Stimulated activated CD8-positive, alpha-beta memory T cell treated with anti-CD3 and anti-CD28 coated beads, Interleukin-15, amount 100 ng/mL, for 4 hours (primary cell): ENCODE results near the gene EVPLL.
"Not testable (repeated sequence)": the region's sequence is repeated elsewhere in the genome, so short reads cannot be mapped to it uniquely, and the experiment has no call there.

Experiments used
- DNase-seq, 2 donors: peaks; one replicate each; pipeline ENCODE4 v3.0.0-alpha.2; 2020; ENCODE audit warnings: low read depth in 2 of 2

The EVPLL gene

DNA sequence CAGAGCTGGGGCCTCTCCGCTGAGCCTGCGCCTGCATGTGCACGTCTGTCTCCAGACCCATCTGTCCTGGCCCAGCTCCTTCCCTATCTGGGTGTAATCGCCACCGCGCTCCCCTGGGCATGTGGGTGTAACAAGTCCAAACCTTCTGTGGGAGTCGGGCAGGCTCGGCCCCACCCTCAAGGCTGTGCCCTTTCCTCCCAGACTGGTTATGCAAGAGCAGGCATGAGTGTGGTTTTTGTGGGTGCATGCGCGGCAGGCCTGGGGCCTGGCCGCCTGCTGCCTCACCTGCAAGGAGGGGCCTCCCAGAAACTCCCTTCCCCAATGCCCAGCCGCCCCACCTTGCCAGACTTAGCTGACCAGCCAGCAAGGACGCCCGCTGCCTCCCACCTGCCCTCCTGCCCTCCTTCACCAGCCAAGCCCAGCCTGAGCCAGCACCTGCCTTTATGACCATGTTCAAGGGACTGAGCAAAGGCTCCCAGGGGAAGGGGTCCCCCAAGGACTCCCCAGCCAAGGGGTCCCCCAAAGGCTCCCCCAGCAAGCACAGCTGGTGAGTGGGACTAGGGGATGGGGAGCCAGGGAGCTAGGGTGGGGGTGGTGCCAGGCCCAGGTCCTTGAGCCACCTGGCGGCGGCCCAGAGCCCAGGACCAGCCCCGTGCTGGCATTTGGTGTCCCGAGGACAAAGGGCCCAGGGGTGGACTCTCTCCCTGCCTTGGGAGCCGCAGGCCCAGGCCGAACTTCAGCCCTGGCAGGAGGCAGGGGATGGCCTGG, at the start of gene EVPLL:
Gene EVPLL, plus strand, starts transcription at position 342 of the 768 bp plus-strand sequence. CDS start 3,160 bp downstream, outside the sequence.
- no peak for DNase-seq

DNA sequence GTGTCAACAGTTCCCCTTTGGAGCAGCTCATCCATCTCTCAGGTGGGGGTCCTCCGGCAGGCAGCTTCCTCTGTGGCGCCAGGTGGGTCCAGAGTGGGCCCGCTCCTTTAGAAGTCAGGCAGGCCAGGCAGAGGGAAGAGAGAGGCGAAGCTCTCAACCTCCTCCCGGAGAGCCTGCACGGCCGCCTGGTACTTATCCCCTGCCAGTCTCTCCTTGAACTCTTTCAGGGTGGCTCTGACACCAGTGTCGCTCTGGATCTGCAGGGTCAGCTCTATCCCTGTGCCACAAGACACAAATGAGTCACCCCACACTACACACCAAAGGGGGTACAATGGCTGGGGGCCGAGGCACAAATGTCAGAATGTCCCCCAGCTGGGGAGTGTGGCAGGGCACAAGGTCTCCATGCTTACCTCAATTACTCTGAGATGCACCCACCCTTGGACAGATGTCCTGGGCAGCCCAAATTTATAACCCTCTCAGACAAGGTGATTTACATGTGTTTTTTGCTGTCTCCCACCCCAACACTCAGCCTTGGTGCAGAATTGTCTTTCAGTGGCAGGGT, 48.9 kb upstream of the EVPLL start:
- DNase-seq, result no peak

DNA sequence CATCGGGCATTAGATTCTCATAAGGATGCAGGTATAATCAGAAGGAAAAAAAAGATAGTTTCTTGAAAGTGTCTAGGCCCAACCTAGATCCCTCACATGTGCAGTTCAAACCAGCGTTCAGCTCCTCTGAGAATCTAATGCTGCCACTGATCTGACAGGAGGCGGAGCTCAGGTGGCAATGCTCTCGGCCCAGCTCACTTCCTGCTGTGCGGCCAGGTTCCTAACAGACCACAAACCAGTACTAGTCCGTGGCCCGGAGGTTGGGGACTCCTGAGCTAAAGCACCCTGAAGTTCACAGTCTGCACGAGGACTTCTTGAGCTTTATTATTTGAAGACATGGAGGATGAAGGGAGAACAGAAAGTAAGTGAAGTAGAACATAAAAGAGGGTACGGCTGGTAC, 45.7 kb upstream of the EVPLL start:
- no peak for DNase-seq

DNA sequence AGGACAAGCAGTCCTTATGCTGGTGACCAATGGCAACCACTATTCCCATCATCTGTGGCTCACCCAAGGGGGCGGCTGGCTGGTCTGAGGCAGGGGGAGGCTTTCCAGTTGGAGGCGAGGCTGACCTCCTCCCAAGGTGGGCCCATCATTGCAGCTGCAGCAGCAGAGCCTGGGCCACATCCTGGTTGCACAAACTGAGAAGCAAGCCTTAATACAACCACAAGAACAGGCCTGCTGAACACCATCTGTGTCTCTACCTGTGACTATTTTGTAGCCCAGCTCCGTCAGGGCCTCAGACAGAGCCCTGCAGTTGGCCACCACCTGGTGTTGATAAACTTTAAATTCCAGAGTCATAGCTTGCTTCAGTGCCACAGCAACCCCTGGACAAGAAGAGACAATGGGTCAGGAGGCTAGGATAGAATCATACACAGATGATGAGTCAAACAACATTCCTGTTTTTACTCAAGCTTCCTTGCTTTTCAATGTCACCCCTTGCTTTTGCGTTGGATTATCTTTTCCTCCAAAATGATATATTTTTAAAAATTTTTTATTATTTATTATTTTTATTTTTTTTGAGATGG, 44.6 kb upstream of the EVPLL start:
- no peak for DNase-seq

DNA sequence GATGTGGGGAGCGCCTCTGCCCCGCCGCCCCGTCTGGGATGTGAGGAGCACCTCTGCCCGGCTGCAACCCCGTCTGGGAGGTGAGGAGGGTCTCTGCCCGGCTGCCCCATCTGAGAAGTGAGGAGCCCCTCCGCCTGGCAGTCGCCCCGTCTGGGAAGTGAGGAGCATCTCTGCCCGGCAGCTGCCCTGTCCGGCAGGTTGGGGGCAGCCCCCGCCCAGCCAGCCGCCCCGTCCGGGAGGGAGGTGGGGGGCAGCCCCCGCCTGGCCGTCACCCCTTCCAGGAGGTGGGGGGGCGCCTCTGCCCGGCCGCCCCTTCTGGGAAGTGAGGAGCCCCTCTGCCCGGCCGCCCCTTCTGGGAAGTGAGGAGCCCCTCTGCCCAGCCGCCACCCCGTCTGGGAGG, 39.4 kb upstream of the EVPLL start:
- not testable (repeated sequence) for DNase-seq

DNA sequence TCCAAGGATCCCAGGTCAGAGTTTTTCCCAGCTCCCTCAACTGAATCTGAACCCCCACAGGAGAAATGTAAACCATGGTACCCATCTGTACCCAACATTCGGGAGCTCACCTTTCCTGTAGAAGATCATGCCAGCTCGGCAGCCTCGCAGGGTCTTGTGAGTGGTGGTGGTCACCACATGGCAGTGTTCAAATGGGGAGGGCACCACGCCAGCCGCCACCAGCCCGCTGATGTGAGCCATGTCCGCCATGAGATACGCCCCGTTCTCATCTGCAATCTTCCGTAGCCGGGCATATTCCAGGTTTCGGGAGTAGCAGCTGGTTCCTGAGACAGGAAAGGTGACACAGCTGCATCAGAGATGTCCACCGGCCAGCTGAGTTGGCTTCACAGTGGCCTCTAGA, 37.6 kb upstream of the EVPLL start:
- no peak for DNase-seq

DNA sequence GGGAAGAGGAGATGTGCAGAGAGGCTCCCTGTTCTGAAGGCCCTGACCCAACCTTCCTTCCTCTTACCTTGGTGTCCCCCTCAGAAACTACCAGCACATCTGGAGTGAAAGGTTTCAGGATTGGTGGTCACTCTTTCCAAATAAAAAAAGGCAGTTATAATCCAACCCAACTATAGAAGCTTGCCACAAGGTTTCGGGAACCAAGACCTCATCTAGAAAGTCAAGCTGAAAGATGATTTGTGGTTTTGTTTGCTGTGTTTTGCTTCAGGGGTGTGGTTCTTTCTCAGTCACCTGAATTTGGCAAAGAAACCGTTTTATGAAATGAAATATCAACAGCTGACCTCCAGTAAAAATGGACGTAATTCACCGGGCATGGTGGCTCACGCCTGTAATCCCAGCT, 33.6 kb upstream of the EVPLL start:
- DNase-seq, result no peak

DNA sequence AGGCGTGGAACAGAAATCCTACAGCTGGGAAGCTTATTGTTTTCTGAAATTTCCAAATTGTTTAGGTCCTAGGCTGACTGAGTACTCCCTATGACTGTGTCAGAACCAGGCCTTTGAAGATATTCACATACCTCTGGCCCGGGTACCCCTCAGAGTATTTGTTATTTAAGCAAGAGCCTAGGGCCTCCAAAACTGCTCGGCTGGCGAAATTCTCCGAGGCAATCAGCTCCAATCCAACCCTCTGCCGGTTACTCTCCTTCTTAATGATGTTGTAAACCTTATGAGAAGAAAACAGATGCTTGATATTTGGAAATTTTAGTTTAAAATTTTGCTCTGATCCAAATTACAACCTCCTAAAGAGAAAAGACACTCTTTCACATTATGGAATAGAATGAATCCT, 24.0 kb upstream of the EVPLL start:
- DNase-seq, result no peak

DNA sequence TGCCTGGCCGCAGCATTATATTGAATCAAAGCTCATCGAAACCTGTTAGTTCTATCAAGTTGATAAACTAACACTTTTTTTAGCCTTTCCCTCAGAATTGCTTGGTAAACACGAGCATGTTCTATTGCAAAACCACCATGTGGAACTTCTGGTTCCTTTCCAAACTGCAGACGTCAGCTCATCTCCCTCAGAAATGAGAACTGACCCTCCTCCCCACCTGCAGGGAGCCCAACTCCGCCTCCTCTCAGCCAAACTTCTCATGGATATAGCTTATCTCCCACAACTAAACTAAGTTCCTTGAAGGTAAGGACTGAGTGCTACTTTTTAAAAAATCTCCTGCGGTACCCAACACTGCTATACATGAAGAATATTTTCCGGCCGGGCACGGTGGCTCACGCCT, 21.0 kb upstream of the EVPLL start:
- no peak for DNase-seq

DNA sequence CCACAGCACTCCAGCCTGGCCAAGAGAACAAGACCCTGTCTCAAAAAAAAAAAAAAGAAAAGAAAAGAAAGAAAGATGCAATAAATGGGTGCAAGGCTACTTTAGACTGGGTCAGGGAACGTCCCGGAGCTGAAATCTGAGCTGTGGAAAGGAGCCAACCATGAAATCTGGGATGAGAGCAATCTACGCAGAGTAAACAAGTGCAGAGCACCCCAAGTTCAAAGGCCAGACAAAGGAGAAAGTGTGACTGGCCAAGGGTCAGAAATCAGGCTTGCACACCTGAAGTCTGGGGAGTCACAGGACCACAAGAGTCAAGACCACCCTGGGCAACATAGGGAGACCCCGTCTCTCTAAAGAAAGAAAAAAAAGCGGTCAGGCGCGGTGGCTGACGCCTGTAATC, 17.1 kb upstream of the EVPLL start:
- DNase-seq, result no peak

DNA sequence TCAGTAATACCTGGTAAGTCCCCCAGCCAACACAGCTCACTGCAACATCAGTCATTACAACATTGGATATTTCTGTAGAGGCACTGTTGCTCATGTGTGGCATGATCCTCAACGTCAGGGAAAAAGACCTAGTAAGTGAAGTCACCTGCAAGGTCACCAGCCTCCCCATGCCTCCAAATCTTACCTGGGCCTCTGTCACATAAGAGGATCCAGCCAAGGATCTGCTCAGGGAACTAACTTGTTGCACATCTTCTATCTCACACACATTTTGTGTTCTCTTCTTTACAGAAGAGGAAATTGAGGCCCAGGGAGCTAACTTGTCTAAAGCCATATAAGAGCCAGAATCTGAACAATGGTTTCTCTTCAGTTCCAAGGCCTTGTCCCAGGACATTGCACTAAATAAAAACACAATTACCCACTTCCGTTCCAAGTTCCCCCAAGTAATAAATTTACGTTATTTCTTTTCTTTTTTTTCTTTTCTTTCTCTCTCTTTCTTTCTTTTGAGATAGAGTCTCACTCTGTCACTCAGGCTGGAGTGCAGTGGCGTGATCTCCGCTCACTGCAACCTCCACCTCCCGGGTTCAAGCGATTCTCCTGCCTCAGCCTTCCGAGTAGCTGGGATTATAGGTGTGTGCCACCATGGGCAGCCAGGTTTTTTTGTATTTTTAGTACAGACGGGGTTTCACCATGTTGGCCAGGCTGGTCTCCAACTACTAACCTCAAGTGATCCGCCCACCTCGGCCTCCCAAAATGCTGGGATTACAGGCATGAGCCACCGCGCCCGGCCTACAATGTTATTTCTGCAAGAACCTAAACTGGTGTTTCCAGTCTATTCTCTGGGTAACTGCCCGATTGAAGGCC, 15.5 kb upstream of the EVPLL start:
- no peak for DNase-seq

DNA sequence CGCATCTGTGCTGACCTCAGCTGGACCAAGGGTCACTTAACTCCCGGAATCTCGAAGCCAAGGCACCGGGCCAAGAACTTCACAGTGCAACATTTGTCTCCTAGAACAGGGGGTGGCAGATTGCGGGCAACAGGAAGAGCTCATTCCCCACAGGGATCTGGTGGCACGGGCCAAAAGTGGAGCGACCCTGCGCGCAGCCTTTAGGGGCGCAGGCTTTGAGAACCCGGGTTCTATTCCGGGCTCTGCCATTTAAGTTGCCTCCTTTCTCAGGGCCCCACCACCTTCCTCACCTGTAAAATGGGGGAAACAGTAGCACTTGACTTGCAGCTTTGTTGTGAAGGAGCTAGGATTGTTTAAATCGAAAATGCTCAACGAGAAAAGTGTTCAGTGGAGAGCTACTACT, 14.9 kb upstream of the EVPLL start:
- no peak for DNase-seq

DNA sequence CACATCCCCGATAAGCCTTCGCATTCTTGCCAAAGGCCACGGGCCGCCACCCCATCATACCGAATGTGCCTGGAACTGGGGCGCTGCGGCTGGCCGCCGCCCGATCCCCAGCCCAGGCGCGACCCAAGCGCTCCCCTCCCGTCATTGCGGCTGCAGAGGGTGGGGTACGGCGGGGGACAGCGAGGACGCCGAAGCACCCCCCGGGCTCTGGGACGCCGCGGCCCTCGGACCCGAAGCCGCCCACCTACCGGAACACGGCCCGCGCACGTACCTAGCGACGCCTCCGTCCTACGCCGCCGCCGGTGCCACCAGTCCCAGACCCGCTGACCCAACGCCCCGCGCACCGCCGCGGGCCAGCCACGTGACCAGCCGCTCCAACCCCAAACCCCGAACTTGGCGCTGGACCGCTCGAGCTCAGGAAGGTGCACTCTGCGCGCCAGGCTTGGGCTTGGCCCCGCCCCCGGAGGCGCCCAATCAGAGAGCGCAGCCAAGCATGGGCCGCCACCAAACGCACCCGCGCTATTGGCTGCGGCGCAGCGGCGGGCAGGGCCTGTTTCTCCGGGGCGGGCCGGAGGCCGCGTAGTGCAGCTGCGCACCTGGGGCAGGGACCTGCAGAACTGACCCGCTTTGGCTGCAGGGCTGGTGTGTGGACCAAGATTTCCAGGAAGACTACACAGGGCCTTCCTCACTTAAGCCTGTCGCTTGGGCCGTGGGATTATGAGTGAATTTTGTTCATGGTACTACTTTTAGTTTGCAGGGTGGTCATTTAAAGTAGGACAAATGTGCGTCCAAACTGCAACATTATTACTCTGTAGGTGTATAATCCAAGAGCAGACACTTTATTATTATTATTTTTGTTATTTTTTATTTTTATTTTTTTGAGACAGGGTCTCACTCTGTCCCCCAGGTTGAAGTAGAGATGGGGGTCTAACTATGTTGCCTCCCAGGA, 14.2 kb upstream of the EVPLL start, which contains the start of gene SHMT1:
Gene SHMT1, minus strand, starts transcription at position 450 of the 949 bp plus-strand sequence. CDS start 7,569 bp downstream, outside the sequence.
- peak; percentile 74 to 78 for DNase-seq

DNA sequence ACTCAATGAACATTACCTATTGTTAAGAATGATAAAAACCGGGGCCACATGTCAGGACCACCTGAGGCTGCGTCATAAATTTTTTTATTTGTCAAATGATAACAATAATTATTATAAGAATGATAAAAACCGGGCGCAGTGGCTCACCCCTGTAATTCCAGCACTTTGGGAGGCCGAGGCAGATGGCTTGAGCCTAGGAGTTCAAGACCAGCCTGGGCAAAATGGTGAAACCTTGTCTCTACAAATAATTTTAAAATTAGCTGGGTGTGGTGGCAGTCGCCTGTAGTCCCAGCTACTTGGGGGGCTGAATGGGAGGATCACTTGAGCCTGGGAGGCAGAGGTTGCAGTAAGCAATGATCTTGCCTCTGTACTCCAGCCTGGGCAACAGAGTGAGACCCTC, 13.4 kb upstream of the EVPLL start:
- DNase-seq, result no peak

DNA sequence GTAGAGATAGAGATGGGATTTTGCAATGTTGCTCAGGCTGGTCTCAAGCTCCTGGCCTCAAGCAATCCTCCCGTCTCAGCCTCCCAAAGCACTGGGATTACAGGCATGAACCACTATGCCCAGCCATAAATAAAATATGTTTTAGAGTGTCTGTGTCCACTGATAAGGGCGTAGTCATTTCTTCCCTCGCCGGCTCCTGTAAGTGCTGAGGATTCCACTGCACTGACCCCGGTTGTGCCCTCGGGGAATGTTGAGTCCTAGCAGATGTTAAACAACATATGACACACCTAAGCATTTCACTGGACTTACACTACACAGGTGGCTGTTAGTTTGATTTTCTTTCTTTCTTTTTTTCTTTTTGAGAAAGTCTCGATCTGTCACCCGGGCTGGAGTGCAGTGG, 8.6 kb upstream of the EVPLL start:
- DNase-seq, result no peak

DNA sequence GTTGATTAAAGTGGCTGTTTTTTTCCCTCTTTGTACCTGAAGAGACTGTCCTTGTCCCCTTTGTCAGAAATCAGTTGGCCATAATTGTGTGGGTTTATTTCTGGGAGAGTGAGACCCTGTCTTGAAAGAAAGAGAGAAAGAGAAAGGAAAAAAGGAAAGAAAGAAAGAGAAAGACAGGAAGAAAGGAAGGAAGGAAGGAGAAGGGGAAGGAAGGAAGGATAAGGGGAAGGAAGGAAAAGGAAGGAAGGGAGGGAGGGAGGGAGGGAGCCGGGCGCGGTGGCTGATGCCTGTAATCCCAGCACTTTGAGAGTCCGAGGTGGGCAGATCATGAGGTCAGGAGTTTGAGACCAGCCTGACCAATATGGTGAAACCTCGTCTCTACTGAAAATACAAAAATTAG, 6.8 kb upstream of the EVPLL start:
- no peak for DNase-seq

DNA sequence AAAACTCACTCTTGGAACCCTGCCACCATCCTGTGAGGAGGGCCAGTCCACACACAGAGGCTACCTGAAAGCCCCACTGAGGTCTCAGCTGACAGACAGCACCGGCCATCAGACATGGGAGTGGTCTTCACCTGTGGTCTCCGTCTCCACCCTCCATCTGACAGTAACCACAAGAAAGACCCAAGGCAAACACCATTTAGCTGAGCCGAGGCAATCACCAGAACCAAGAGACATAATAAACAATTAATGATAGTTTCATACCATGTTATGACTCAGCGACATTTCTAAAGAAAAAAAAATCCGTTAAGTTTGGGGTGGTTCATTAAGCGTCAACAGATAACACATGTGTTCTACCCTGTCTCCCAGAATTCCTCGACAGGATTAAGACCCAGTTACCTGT, 6.1 kb upstream of the EVPLL start:
- DNase-seq, result no peak

DNA sequence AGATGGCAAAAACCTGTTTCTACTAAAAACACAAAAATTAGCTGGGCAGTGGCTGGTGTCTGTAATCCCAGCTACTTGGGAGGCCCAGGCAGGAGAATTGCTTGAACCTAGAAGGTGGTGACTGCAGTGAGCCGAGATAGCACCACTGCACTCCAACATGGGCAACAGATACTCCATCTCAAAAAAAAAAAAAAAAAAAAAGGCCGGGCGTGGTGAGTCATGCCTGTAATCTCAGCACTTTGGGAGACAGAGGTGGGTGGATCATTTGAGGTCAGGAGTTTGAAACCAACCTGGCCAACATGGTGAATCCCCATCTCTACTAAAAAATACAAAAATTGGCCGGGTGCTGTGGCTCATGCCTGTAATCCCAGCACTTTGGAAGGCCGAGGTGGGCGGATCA, 4.4 kb upstream of the EVPLL start:
- DNase-seq, result not testable (repeated sequence)

DNA sequence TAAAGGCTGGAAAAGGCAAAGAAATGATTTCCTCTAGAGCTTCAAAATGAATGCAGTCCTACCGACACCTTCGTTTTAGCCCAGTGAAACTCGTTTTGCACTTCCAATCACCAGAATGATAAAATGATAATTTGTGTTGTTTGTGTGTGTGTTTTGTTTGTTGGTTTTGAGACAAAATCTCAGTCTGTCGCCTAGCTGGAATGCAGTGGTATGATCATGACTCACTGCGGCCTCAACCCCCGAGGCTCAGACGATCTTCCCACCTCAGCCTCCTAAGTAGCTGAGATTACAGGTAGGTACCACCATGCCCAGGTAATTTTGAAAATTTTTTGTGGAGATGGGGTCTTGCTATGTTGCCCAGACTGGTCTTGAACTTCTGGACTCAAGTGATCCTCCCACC, 3.4 kb upstream of the EVPLL start:
- no peak for DNase-seq

DNA sequence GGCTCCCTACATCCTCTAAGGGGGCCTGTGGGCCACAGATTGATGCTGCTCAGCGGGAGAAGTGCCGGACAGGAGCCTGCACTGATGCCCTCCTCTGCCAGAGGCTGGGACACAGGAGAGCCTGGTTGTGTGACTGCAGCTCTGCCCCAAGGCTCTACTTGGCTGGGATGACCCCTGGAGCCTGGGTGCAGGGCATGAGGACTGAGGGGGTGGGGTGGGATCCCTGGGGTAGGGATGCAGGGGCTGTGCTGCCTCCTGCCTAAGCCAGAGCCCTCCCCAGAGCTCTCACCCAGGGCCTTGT, 577 bp downstream of the EVPLL start:
- no peak for DNase-seq

DNA sequence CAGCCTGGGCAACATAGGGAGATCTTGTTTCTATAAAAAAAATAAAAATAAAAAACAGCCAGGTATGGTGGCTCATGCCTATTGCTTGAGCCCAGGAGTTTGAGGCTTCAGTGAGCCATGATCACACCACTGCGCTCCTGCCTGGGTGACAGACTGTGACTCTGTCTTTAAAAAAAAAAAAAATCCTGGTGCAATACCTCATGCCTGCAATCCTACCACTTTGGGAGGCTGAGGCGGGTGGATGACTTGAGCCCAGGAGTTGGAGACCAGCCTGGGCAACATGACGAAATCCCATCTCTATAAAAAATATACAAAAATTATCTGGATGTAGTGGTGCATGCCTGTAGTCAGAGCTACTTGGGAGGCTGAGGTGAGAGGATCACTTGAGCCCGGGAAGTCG, 1.0 kb downstream of the EVPLL start:
- DNase-seq, result not testable (repeated sequence)
